M059J (cell line): ENCODE results near the gene CHMP2B. TPM values are rescaled to one million over a fixed set of nuclear protein-coding genes. Genes with fewer than 3 reads are reported as not detected.

Experiments
- total RNA-seq: library from RNA; depleted of rRNA; stranded (reverse); fragments of >200 nt; shearing (Covaris generic); gene quantifications from 2 replicates; pipeline ENCODE4 v1.2.3, GENCODE V29; 2014; rRNA removed

The CHMP2B gene
- total RNA-seq, 1 experiment from 2014 or later = 25.6 TPM

Other genes with a start within 250 kb of the CHMP2B start
- gene VGLL3, start 236.2 kb upstream of the CHMP2B start, total RNA-seq = 13.9 and 17.5 TPM in 2 replicates
- not detected in 2 replicates for gene POU1F1, start 49.3 kb downstream of the CHMP2B start, total RNA-seq